Measurements from ENCODE around the gene IFRD2.

- no peak for TF ChIP-seq CTCF (conservative IDR thresholded peaks at IDR 0.05 in 1 of 2, IDR thresholded peaks at IDR 0.05 in 1 of 2; ENCODE audit: extremely low read depth in 1 of 2, insufficient read depth in 1 of 2, low read depth in 1 of 2, low read length in 2 of 2)
- no peak for TF ChIP-seq EZH2 (IDR thresholded peaks at IDR 0.05; ENCODE audit: borderline replicate concordance, low read length)
Observed at GRCh38 chr3:50258029-50258680, 34.1 kb downstream of the IFRD2 start.
